Vagina (tissue), 2 donors: ENCODE results near the gene NME4. TPM values are rescaled to one million over a fixed set of nuclear protein-coding genes. Genes with fewer than 3 reads are reported as not detected.

Experiments
- DNase-seq, 2 donors: peaks; one replicate each; pipeline ENCODE4 v3.0.0-alpha.2; 2017; ENCODE audit errors: extremely low spot score in 2 of 2
- H3K27ac ChIP-seq: fragments of 200-600 bp; sonication (generic); one replicate; pipeline ENCODE4 v1.5.1; 2019
- H3K27me3 ChIP-seq: fragments of 200-600 bp; sonication (generic); one replicate; pipeline ENCODE4 v1.5.1; 2019
- H3K36me3 ChIP-seq, 2 donors: fragments of 200-600 bp; sonication (generic); one replicate each; pipeline ENCODE4 v1.5.1; 2017 to 2019
- H3K4me1 ChIP-seq: fragments of 200-600 bp; sonication (generic); one replicate; pipeline ENCODE4 v1.5.1; 2019
- H3K4me3 ChIP-seq, 2 donors: fragments of 200-600 bp; sonication (generic); 1 replicate in 1 of 2; 2 replicates in 1 of 2; pipeline ENCODE4 v1.5.1; 2016 to 2019
- H3K9me3 ChIP-seq: fragments of 200-600 bp; sonication (generic); one replicate; pipeline ENCODE4 v1.5.1; 2019
- POLR2A ChIP-seq, 2 donors: fragments of 450-650 bp; IDR thresholded peaks; one replicate each; pipeline ENCODE4 v1.6.1; 2017; ENCODE audit warnings: antibody characterized with exemption in 2 of 2, mild to moderate bottlenecking in 2 of 2, moderate library complexity in 2 of 2
- POLR2AphosphoS5 ChIP-seq, 2 donors: sonication (generic); formaldehyde crosslinking; IDR thresholded peaks; one replicate each; pipeline ENCODE4 v1.9.0; 2017; ENCODE audit warnings: antibody characterized with exemption in 2 of 2, mild to moderate bottlenecking in 2 of 2, low read depth in 1 of 2; ENCODE audit not compliant: insufficient read depth in 1 of 2
- intact Hi-C: fragments of 100-400 bp; cut with DNase I; formaldehyde crosslinking; loops from one replicate; pipeline ENCODE4 v1.15.1; 2023
- total RNA-seq: library from RNA; depleted of rRNA; stranded (reverse); fragments of >200 nt; gene quantifications from one replicate; pipeline ENCODE4 v1.2.3, GENCODE V29; 2016
- TF ChIP-seq, protein P1 (sequence below), 3 experiments: fragments of 450-650 bp in 2 of 3; fragments of 200-600 bp in 1 of 3; sonication (generic) in 1 of 3; IDR thresholded peaks; one replicate each; pipeline ENCODE4 v1.5.1; 2017 to 2019; ENCODE audit warnings: antibody characterized with exemption in 3 of 3, mild to moderate bottlenecking in 2 of 3, moderate library complexity in 2 of 3

Gene NME4
- total RNA-seq, 1 donor from 2014 or later: 88.6 TPM

- Histone ChIP-seq H3K4me3 (no peak overlapping the region), H3K36me3 (peaks cover 0 to 29% of the 10 kb centered on the region in 2 donors), H3K27ac (no peak overlapping the region), H3K4me1 (peaks cover 26% of the 10 kb centered on the region), H3K27me3 (no peaks in the 10 kb centered on the region), H3K9me3 (no peaks in the 10 kb centered on the region)
- DNase-seq: no peak
- TF ChIP-seq, protein P1, sequence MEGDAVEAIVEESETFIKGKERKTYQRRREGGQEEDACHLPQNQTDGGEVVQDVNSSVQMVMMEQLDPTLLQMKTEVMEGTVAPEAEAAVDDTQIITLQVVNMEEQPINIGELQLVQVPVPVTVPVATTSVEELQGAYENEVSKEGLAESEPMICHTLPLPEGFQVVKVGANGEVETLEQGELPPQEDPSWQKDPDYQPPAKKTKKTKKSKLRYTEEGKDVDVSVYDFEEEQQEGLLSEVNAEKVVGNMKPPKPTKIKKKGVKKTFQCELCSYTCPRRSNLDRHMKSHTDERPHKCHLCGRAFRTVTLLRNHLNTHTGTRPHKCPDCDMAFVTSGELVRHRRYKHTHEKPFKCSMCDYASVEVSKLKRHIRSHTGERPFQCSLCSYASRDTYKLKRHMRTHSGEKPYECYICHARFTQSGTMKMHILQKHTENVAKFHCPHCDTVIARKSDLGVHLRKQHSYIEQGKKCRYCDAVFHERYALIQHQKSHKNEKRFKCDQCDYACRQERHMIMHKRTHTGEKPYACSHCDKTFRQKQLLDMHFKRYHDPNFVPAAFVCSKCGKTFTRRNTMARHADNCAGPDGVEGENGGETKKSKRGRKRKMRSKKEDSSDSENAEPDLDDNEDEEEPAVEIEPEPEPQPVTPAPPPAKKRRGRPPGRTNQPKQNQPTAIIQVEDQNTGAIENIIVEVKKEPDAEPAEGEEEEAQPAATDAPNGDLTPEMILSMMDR (IDR thresholded peaks at IDR 0.05): no peak
- TF ChIP-seq POLR2A (IDR thresholded peaks at IDR 0.05) (no peak), POLR2AphosphoS5 (IDR thresholded peaks at IDR 0.05; ENCODE audit: insufficient read depth in 1 of 2, low read depth in 1 of 2) (no peak)
- intact Hi-C loops: no loop called here
These were observed 22.4 kb upstream of the NME4 start for GRCh38 chr16:374616-374926.

DNA sequence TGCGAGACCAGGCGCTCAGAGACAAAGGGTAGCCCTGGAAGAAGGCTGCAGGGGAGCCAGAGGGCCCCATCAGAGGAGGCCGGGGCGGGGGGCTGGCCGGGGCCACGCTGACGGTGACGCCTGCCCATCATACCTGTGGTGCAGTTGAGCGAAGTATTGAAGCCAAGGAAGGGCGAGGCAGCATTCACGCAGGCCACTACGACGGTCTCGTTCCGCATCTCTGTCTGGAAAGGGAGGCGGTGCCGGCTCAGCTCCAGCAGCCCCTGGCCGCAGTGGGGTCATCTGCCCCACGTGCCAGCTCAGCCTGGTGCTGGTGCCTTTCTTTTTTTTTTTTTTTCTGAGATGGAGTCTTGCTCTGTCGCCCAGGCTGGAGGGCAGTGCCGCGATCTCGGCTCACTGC is 21.8 kb upstream of the NME4 start:
- no peaks in the 10 kb centered on the region for H3K9me3 ChIP-seq
- no peaks in the 10 kb centered on the region for H3K27me3 ChIP-seq
- no peak for DNase-seq
- TF ChIP-seq, protein P1 (IDR thresholded peaks at IDR 0.05): no peak
- TF ChIP-seq POLR2AphosphoS5 (IDR thresholded peaks at IDR 0.05; ENCODE audit: insufficient read depth in 1 of 2, low read depth in 1 of 2): no peak
- no peak for TF ChIP-seq POLR2A (IDR thresholded peaks at IDR 0.05)
- peaks cover 25% of the 10 kb centered on the region for H3K4me1 ChIP-seq
- peaks cover 0 to 29% of the 10 kb centered on the region in 2 donors for H3K36me3 ChIP-seq
- no peak overlapping the region for H3K4me3 ChIP-seq
- no peak overlapping the region for H3K27ac ChIP-seq
- intact Hi-C loops: no loop called here

GRCh38 chr16:375927-376816 is 20.8 kb upstream of the NME4 start:
- Histone ChIP-seq H3K27me3 (no peaks in the 10 kb centered on the region), H3K36me3 (peaks cover 0 to 29% of the 10 kb centered on the region in 2 donors), H3K9me3 (no peaks in the 10 kb centered on the region), H3K27ac (no peak overlapping the region), H3K4me3 (no peak overlapping the region), H3K4me1 (peaks cover 28% of the 10 kb centered on the region)
- TF ChIP-seq, protein P1 (IDR thresholded peaks at IDR 0.05): no peak
- TF ChIP-seq POLR2AphosphoS5 (IDR thresholded peaks at IDR 0.05; ENCODE audit: insufficient read depth in 1 of 2, low read depth in 1 of 2) (no peak), POLR2A (IDR thresholded peaks at IDR 0.05) (no peak)
- DNase-seq: no peak
- intact Hi-C loops: no loop called here

DNA sequence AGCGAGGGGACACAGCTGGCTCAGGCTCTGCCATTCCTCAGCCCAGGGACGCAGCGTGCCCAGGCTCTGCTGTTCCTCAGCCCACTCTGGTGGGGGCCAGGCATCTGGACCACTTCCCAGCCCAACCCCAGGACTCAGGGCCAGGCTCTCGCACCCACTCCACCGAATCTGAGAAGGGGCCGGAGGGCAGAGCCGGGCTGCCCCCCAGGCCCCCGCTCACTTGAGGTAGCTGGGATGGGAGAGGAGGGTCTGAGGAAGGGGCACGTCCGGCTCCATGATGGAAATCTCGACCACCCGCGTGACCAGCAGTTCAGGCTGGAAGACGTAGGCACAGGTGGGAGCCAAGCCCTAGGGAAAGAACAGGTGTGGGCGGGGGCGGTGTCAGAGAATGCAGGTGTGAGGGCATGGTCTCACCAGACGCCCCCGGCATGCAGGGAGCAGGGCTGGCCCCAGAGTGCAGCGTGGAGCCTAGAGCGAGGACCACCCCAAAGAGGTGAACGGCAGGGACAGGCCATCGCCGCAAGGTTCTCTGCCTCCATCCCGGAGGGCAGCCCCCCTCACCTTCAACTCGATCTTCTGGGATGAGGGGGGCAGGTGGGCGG is 20.1 kb upstream of the NME4 start:
- TF ChIP-seq, protein P1 (IDR thresholded peaks at IDR 0.05): no peak
- TF ChIP-seq POLR2AphosphoS5 (IDR thresholded peaks at IDR 0.05; ENCODE audit: insufficient read depth in 1 of 2, low read depth in 1 of 2) (no peak), POLR2A (IDR thresholded peaks at IDR 0.05) (no peak)
- Histone ChIP-seq H3K4me1 (peaks cover 27% of the 10 kb centered on the region), H3K4me3 (no peak overlapping the region), H3K36me3 (peaks cover 0 to 29% of the 10 kb centered on the region in 2 donors), H3K27me3 (no peaks in the 10 kb centered on the region), H3K9me3 (no peaks in the 10 kb centered on the region), H3K27ac (no peak overlapping the region)
- DNase-seq: no peak
- intact Hi-C loops: no loop called here
